Small intestine (tissue), 7 donors: ENCODE data around the gene RNF115. TPM values are rescaled to one million over a fixed set of nuclear protein-coding genes. Genes with fewer than 3 reads are reported as not detected.
"Not testable (repeated sequence)": the region's sequence is repeated elsewhere in the genome, so short reads cannot be mapped to it uniquely, and the experiment has no call there.

Experiments used
- DNase-seq, 2 donors: peaks; one replicate each; pipeline versions ENCODE4 v3.0.0 to v3.0.0-alpha.2; 2013
- FAIRE-seq: peaks from 2 replicates; lab custom pipeline; 2012; peaks lifted over from hg19 to GRCh38; lab: Jason Lieb, UNC
- H3K27ac ChIP-seq, 3 donors: one replicate each; pipeline ENCODE4 v1.5.1; 2013; ENCODE audit warnings: low read length in 2 of 3, mild to moderate bottlenecking in 2 of 3, control low read depth in 1 of 3, inconsistent platforms in 1 of 3, low read depth in 1 of 3, moderate library complexity in 1 of 3
- H3K27me3 ChIP-seq, 3 donors: one replicate each; pipeline ENCODE4 v1.6.1; 2013; ENCODE audit warnings: low read length in 3 of 3, inconsistent platforms in 1 of 3; ENCODE audit not compliant: control insufficient read depth in 3 of 3, insufficient read depth in 3 of 3
- H3K36me3 ChIP-seq, 3 donors: one replicate each; pipeline ENCODE4 v1.6.1; 2013; ENCODE audit warnings: low read length in 3 of 3, inconsistent platforms in 1 of 3, low read depth in 1 of 3, mild to moderate bottlenecking in 1 of 3, moderate library complexity in 1 of 3; ENCODE audit not compliant: control insufficient read depth in 3 of 3, insufficient read depth in 2 of 3
- H3K4me1 ChIP-seq, 3 donors: one replicate each; pipeline ENCODE4 v1.6.1; 2013; ENCODE audit warnings: low read length in 2 of 3, inconsistent platforms in 1 of 3, low read depth in 1 of 3, mild to moderate bottlenecking in 1 of 3, moderate library complexity in 1 of 3; ENCODE audit not compliant: control insufficient read depth in 3 of 3, insufficient read depth in 2 of 3
- H3K4me3 ChIP-seq, 3 donors: one replicate each; pipeline ENCODE4 v1.5.1; 2013; ENCODE audit warnings: low read length in 3 of 3, control low read depth in 1 of 3, inconsistent platforms in 1 of 3, low read depth in 1 of 3, mild to moderate bottlenecking in 1 of 3, moderate library complexity in 1 of 3
- H3K9me3 ChIP-seq, 2 donors: one replicate each; pipeline ENCODE4 v1.6.1; 2013; ENCODE audit warnings: low read depth in 1 of 2, low read length in 1 of 2; ENCODE audit not compliant: control insufficient read depth in 2 of 2, insufficient read depth in 1 of 2
- WGBS, 3 donors: extraction: QIAGEN DNeasy Blood & Tissue Kit; methylation state at CpG; one replicate each; pipeline ENCODE4 v1.1.7; 2013; 5-methylcytosine and 5-hydroxymethylcytosine counted together
- polyA plus RNA-seq, 4 donors: library from polyadenylated mRNA; stranded (reverse) in 3 of 4; unstranded in 1 of 4; fragments of 200-250 nt in 3 of 4; fragments of 120-200 nt in 1 of 4; gene quantifications; one replicate each; pipeline versions ENCODE4 v1.2.1 to v1.2.3, GENCODE V29; 2013
- donor health status: healthy with polysubstance abuse.
- donor health status: control.
- donor health status: control.
- donor health status: Bipolar disorder and iron deficiency.
- donor health status: healthy.

Gene RNF115
- polyA plus RNA-seq, 4 donors: 2.7 to 12.3 (median 4.0) TPM

DNA sequence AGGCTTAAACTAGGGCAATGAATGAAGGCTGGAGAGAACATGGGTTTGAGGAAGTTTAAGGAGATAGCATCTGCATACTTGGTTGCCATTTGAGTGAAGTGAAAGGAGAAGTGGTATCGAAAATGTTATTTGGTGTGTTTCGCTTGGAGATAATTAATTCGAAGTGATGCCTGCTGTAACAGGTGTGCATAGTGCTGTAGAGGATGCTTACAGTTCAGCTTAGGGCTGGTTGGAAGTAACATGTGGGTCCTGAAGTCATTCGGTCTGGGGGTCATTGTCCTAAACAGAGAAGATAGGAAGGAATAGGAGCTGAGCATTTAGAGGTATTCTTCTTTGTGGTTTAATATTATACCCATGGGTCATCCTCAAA, 21.2 kb upstream of the RNF115 start:
- Histone ChIP-seq H3K4me3 (peak overlapping the region in 1 of 3 donors; percentile 59), H3K27ac (peak overlapping the region in 2 of 3 donors; percentile 3 to 57), H3K27me3 (no peaks in the 10 kb centered on the region), H3K4me1 (peaks cover 0 to 5% (median 0%) of the 10 kb centered on the region in 3 donors), H3K9me3 (no peaks in the 10 kb centered on the region), H3K36me3 (peaks cover 14 to 28% (median 18%) of the 10 kb centered on the region in 3 donors)
- DNase-seq: peak in 1 of 2 donors; percentile 17
- no peak for FAIRE-seq
- WGBS, 3 donors: 1 to 12% (median 3%) methylated on average over 4 of the region's 4 CpGs

DNA sequence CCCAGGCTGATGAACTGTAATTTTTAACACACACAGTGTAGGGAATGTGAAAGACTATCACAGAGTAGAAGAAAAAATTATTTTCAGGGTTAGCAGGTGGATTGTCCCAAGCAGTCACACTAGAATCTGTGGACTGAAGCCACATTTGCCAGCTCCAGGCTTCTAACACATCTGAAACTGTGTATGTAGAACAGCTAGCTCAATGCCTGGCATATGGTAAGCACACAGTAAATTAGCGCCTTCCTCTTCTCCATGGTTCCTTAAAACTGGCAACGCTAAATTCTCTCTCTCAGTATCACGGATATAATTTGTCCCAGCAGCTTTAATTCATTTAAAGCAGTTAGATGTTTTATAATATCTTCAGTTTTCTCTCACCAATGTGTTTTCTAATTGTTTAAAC, 19.1 kb upstream of the RNF115 start:
- no peak for DNase-seq
- H3K4me1 ChIP-seq: peaks cover 0 to 5% (median 0%) of the 10 kb centered on the region in 3 donors
- no peak overlapping the region for H3K4me3 ChIP-seq
- no peaks in the 10 kb centered on the region for H3K27me3 ChIP-seq
- H3K36me3 ChIP-seq: peaks cover 14 to 31% (median 24%) of the 10 kb centered on the region in 3 donors
- 92 to 97% (median 92%) methylated on average over 3 of the region's 3 CpGs for WGBS, 3 donors
- H3K9me3 ChIP-seq: no peaks in the 10 kb centered on the region
- H3K27ac ChIP-seq: no peak overlapping the region
- no peak for FAIRE-seq

DNA sequence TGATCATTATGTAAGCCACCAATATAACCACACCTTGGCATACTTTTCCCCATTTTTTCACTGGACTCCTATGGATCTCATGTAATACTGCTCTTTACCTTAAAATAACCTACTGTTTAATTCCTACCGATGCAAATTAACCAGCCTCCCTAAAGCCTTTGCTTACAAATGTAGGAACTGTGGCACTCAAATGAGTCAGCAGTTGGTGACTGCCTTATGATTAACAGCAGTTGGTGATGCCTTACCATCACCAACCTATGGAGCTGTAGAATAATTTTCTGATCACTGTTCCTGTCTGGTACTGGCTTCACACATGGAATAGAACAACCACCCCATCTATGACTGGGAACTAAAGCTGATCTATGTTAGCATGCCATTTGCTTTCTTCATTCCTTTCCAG, 13.8 kb upstream of the RNF115 start:
- no peaks in the 10 kb centered on the region for H3K27me3 ChIP-seq
- H3K4me3 ChIP-seq: no peak overlapping the region
- H3K36me3 ChIP-seq: peaks cover 25 to 57% (median 41%) of the 10 kb centered on the region in 3 donors
- FAIRE-seq: no peak
- H3K9me3 ChIP-seq: no peaks in the 10 kb centered on the region
- DNase-seq: no peak
- WGBS, 3 donors: 96 to 100% (median 100%) methylated on average over 1 of the region's 1 CpG
- no peak overlapping the region for H3K27ac ChIP-seq
- no peaks in the 10 kb centered on the region for H3K4me1 ChIP-seq

DNA sequence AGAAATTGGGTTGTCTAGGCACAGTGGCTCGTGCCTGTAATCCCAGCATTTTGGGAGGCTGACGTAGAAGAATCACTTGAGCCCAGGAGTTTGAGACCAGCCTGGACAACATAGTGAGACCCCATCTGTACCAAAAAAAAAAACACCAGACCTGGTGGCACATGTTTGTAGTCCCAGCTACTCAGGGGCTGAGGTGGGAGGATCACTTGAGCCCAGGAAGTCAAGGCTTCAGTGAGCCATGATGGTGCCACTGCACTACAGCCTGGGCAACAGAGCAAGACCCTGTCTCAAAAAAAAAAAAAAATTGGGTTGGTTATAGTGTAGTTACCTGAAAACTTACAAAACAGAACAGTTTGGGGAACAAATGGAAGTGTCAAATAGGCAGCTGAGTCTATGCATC, 6.9 kb upstream of the RNF115 start:
- not testable (repeated sequence) for FAIRE-seq
- WGBS, 3 donors: 100% methylated on average over 2 of the region's 2 CpGs

DNA sequence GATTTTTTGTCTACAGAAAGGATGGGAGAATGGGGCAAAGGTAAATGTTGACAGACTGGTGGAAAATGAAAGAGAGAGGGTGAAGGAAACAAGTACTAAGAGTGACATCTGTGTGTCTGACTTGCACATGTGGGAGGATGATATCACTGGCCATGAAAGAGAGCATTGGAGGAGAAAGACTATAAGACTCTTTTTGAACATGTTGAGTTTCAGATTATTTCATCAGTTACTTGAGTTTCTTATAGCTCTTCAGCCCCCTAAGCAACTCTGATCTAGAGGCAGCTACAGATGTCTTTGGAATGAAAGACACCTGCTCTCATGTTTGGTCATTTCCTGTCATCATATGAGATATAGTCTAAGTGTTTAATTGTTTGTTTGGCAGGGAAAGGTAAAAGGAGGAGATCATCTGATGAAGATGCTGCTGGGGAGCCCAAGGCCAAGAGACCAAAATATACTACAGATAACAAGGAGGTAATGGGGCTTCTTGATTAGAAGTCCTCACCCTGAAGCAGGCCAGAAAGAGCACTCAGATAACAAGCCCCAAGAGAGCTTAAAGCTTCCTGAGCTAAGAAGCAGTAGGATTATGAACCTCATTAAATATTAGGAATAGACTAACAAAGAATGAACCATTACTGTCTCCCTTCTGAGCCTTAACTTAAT, 4.6 kb upstream of the RNF115 start:
- no peak for FAIRE-seq
- no peak for DNase-seq
- Histone ChIP-seq H3K4me1 (peaks cover 0 to 4% (median 2%) of the 10 kb centered on the region in 3 donors), H3K36me3 (peaks cover 26 to 34% (median 28%) of the 10 kb centered on the region in 3 donors), H3K27me3 (no peaks in the 10 kb centered on the region), H3K4me3 (no peak overlapping the region), H3K27ac (no peak overlapping the region), H3K9me3 (no peaks in the 10 kb centered on the region)

More for the DNA sequence above, 6.9 kb upstream of the RNF115 start:
- not testable (repeated sequence) for H3K27ac ChIP-seq, H3K4me1 ChIP-seq, H3K4me3 ChIP-seq, H3K9me3 ChIP-seq, H3K27me3 ChIP-seq, DNase-seq
- peaks cover 32 to 48% (median 38%) of the 10 kb centered on the region in 3 donors for H3K36me3 ChIP-seq

DNA sequence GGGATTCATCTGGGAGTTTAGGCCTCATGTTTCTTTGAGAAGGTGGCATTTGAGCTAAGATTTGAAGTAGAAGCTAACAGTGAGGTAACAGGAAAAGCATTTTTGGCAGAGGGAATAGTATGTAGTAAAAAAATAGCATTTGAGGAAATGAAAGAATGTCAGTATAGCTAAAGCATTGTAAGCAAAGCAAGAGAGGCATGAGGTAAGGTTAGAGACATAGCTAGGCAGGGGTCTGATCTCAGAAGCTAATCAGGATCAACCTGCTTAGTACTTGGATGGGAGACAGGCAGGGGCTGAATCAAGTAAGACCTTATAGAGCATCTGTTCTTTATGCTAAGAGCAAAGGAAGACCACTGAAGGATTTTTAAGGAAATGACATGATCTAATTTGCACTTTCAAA, 4.1 kb upstream of the RNF115 start:
- no peaks in the 10 kb centered on the region for H3K9me3 ChIP-seq
- FAIRE-seq (no peak), DNase-seq (no peak)
- H3K4me3 ChIP-seq: no peak overlapping the region
- no peak overlapping the region for H3K27ac ChIP-seq
- H3K36me3 ChIP-seq: peaks cover 23 to 29% (median 26%) of the 10 kb centered on the region in 3 donors
- H3K27me3 ChIP-seq: no peaks in the 10 kb centered on the region
- peaks cover 0 to 4% (median 2%) of the 10 kb centered on the region in 3 donors for H3K4me1 ChIP-seq

DNA sequence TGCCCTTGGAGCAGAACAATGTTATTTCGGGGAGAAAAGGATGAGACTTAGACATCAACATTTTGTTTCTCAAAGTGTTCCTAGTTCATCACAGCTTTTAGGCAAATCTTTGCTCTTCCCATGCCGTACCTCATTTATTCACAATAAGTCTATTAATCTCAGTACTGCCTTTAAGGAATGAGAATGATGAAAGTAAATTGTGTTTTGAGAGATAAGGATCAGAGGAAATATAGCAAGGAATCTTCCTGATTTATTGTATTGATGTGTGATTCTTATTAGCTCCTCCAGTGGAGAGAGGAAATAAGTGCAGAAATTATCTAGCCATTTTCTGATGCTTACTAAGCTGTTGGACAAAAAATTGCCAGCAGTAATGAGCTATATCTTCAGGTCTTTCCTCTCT, 2.1 kb upstream of the RNF115 start:
- no peak for DNase-seq
- peaks cover 0 to 4% (median 2%) of the 10 kb centered on the region in 3 donors for H3K4me1 ChIP-seq
- H3K27me3 ChIP-seq: no peaks in the 10 kb centered on the region
- no peak overlapping the region for H3K4me3 ChIP-seq
- peaks cover 16 to 22% (median 20%) of the 10 kb centered on the region in 3 donors for H3K36me3 ChIP-seq
- no peak for FAIRE-seq
- WGBS, 3 donors: 92 to 94% (median 94%) methylated on average over 2 of the region's 2 CpGs
- H3K27ac ChIP-seq: no peak overlapping the region
- no peaks in the 10 kb centered on the region for H3K9me3 ChIP-seq

DNA sequence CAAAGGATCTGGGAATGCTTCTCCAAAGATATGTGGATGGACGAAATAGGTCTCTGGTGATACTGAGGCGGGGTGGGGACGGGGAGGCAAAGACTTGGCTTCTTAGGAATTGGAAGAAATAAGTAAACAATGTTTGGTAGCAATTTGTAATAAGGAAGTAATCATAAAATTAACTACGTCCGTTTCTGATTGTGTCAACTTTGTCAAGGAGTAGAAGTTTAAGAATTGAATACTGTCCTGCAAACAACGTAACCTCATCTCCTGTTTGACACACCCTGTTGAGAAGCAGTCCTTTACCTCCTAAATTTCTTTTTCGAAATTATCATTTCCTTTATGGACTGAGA, 576 bp upstream of the RNF115 start:
- H3K9me3 ChIP-seq: no peaks in the 10 kb centered on the region
- H3K4me3 ChIP-seq: peak overlapping the region; percentile 65 to 80 (median 75)
- 0 to 1% (median 1%) methylated on average over 7 of the region's 7 CpGs for whole genome bisulfite sequencing, 3 donors
- DNase-seq (no peak), FAIRE-seq (no peak)
- peaks cover 0 to 4% (median 2%) of the 10 kb centered on the region in 3 donors for H3K4me1 ChIP-seq
- H3K27me3 ChIP-seq: no peaks in the 10 kb centered on the region
- peaks cover 11 to 17% (median 16%) of the 10 kb centered on the region in 3 donors for H3K36me3 ChIP-seq
- peak overlapping the region; percentile 73 to 93 (median 82) for H3K27ac ChIP-seq
